Measurements from ENCODE around the gene ZMPSTE24.

DNA sequence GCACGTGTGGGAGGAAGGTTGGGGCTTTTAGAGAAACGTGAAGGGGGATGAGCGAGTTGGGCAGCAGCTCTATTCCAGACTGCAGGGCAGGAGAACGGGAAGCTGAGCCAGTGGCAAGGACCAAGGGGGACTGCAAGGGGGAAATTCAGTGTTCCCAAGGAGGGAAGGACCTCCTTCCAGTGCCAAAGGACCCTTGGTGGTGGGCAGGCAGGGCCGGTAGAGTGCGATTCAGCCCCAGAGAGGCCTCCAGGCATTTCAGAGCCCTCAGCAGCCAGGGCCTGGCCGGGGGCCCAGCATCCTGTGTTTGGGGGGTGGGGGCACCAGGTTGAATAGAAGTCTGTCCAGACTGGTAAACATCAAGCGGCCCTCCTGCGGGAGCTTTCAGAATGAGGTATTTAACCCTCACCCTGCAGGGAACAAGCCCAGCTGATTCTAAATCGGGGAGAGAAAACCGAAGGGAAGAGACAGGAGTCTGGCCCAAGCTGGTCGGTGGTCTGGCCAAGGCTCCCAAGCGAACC, 56.7 kb downstream of the ZMPSTE24 start:
- TF ChIP-seq, protein P1, sequence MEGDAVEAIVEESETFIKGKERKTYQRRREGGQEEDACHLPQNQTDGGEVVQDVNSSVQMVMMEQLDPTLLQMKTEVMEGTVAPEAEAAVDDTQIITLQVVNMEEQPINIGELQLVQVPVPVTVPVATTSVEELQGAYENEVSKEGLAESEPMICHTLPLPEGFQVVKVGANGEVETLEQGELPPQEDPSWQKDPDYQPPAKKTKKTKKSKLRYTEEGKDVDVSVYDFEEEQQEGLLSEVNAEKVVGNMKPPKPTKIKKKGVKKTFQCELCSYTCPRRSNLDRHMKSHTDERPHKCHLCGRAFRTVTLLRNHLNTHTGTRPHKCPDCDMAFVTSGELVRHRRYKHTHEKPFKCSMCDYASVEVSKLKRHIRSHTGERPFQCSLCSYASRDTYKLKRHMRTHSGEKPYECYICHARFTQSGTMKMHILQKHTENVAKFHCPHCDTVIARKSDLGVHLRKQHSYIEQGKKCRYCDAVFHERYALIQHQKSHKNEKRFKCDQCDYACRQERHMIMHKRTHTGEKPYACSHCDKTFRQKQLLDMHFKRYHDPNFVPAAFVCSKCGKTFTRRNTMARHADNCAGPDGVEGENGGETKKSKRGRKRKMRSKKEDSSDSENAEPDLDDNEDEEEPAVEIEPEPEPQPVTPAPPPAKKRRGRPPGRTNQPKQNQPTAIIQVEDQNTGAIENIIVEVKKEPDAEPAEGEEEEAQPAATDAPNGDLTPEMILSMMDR (IDR thresholded peaks at IDR 0.05), result no peak
- no peak for TF ChIP-seq POLR2A (IDR thresholded peaks at IDR 0.05)

Measured in ovary (tissue), 3 donors.